ENCODE results near the gene ARAP3. TPM values are rescaled to one million over a fixed set of nuclear protein-coding genes. Genes with fewer than 3 reads are reported as not detected.

The ARAP3 gene
- 2.2 to 5.9 TPM (median 4.8 TPM) in 5 replicates for total RNA-seq (2022; extraction: Qiagen RNA extraction; ENCODE audit: low read depth)

GRCh38 chr5:141681695-141682641 lies at the start of gene ARAP3:
ARAP3 (minus strand) TSS chr5:141682230; CDS start chr5:141680486, 1,744 bp downstream.

DNA sequence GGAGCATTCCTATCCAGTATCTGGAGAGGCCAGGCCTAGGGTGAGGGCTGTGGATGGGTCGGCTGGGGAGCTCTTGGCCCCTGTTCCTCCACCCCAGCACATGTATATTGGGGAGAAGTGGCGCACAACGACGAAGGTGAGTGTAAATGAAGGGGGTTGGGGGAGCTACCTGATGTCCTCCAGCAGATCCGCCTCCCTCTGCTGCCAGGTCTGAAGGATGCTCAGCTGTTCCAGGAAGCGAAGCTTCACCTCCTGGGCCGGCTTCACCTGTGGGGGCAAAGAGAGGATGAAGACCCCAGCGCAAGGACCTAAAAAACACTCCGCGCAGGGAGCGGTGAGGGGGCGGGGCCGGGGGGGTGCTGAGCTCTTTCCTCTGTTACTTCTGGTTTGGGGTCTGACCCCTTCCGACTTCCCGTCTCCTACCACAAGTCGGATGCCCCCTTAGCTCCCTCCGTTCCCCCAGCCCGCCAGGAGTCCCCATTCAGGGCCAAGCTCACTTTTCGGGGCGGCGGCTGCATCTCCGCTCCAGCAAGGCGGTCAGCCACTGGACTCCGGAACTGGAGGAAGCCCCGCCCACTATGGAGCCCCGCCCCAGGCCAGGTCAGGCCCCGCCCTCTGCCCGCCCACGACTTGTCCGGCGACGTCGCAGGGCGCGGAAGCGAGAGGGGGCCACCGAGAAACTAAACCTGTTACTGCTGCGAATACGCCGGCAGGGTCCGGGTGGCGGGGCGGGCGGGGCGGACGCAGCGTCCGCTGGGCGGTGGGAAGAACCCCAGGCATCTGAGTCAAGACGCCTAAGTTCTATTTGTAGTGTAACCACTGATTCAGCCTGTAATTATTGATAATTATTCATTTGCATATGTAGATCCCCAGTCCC lies 30.9 kb downstream of the ARAP3 start, which contains the start of gene FCHSD1:
TSS of gene FCHSD1 (minus strand) at position 568 of the 877 bp plus-strand sequence. CDS start at position 518, 50 bp downstream.

DNA sequence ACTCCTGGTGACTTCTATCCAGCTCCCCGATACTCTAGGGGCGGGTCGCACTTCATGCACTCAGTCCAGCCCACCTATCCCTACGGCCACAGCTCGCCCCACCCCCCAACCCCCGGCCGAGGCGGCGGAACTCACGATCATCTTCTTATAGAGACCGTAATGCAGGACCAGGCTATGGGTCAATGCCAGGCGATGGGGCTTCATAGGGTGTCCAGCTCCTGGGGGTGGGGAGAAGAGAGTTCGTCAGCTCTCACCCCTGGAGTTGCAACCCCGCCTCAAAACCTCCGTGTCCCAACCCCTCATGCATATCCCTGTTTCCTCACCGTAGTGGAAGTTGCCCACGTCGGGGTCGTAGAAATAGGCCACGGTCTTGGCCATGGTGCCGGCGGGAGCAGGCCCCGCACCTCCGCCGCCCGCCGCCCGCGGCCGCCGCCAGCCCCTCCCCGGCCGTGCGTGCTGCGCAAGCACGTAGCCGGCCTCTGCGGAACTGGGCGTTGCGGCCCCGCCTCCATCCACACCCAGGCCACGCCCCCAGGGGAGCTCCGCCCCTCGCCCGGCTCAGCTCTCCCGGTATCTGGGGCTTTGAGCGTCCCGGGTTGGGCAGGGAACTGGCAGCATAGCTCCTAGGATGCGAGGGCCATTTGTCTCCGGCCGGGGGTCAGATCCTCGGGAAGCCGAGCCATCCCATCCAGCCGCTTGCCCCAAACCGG lies 45.5 kb downstream of the ARAP3 start, which contains the start of the genes HDAC3 and RELL2:
TSS of gene HDAC3 (minus strand) at position 437 of the 710 bp plus-strand sequence. CDS start at position 378, 59 bp downstream.
TSS of gene RELL2 (plus strand) at position 585 of the 710 bp plus-strand sequence. CDS start 1,229 bp downstream, outside the sequence.

GRCh38 chr5:141618804-141619554 lies 63.1 kb downstream of the ARAP3 start, which contains the start of gene DIAPH1:
DIAPH1 (minus strand) TSS chr5:141619000; CDS start chr5:141618914, 86 bp downstream.

Other genes starting within 250 kb of the ARAP3 start
- 5.1 to 7.1 TPM (median 6.4 TPM) in 5 replicates for gene PCDHGC3, start 206.3 kb downstream of the ARAP3 start, total RNA-seq (2022; extraction: Qiagen RNA extraction; ENCODE audit: low read depth)
- gene PCDHGC4, start 197.2 kb downstream of the ARAP3 start, total RNA-seq (2022; extraction: Qiagen RNA extraction; ENCODE audit: low read depth): not detected in 5 replicates
- gene PCDHGC5, start 193.1 kb downstream of the ARAP3 start, total RNA-seq (2022; extraction: Qiagen RNA extraction; ENCODE audit: low read depth): not detected in 5 replicates
- 91.5 to 99.5 TPM (median 94.4 TPM) in 5 replicates for gene DIAPH1, start 63.2 kb downstream of the ARAP3 start, total RNA-seq (2022; extraction: Qiagen RNA extraction; ENCODE audit: low read depth)
- 46.9 to 50.4 TPM (median 48.8 TPM) in 5 replicates for gene HDAC3, start 45.4 kb downstream of the ARAP3 start, total RNA-seq (2022; extraction: Qiagen RNA extraction; ENCODE audit: low read depth)
- 2.2 to 5.2 TPM (median 3.9 TPM) in 5 replicates for gene RELL2, start 45.2 kb downstream of the ARAP3 start, total RNA-seq (2022; extraction: Qiagen RNA extraction; ENCODE audit: low read depth)
- gene FCHSD1, start 30.8 kb downstream of the ARAP3 start, total RNA-seq (2022; extraction: Qiagen RNA extraction; ENCODE audit: low read depth): 7.9 to 14.2 TPM (median 9.6 TPM) in 5 replicates
- 1.6 to 4.8 TPM (median 3.1 TPM) in 5 replicates for gene PCDH1, start 196.2 kb upstream of the ARAP3 start, total RNA-seq (2022; extraction: Qiagen RNA extraction; ENCODE audit: low read depth)
- gene DELE1, start 241.6 kb upstream of the ARAP3 start, total RNA-seq (2022; extraction: Qiagen RNA extraction; ENCODE audit: low read depth): 38.5 to 65.4 TPM (median 56.0 TPM) in 5 replicates